A549 (cell line): ENCODE data around the gene CABP4. TPM values are rescaled to one million over a fixed set of nuclear protein-coding genes. Genes with fewer than 3 reads are reported as not detected.

Experiments
- BHLHE40 ChIP-seq: IDR thresholded peaks from 2 replicates; pipeline ENCODE4 v1.6.1; 2012; ENCODE audit warnings: low read depth, low read length, inconsistent platforms
- CBX2 ChIP-seq: fragments of 200-600 bp; sonication (generic); IDR thresholded peaks from 2 replicates; pipeline ENCODE4 v1.6.1; 2016; ENCODE audit warnings: low read depth, mild to moderate bottlenecking, borderline replicate concordance
- CBX8 ChIP-seq: fragments of 200-600 bp; sonication (generic); IDR thresholded peaks from 2 replicates; pipeline ENCODE4 v1.6.1; 2016
- CHD2 ChIP-seq: fragments of 150-350 bp; IDR thresholded peaks from 2 replicates; pipeline ENCODE4 v1.6.1; 2014; ENCODE audit warnings: low read length; ENCODE audit not compliant: partially characterized antibody
- EP300 ChIP-seq, 2 experiments: fragments of >200 bp; sonication (Bioruptor Twin); formaldehyde crosslinking; IDR thresholded peaks; 2 replicates in 1 of 2; 3 replicates in 1 of 2; pipeline ENCODE4 v1.6.1; 2016 to 2017
- FOSB ChIP-seq: fragments of 250-450 bp; sonication (Bioruptor Pico); IDR thresholded peaks from 2 replicates; pipeline ENCODE4 v1.5.0; 2020; ENCODE audit warnings: mild to moderate bottlenecking, moderate library complexity
- FOSL2 ChIP-seq, 2 experiments: fragments of 450-650 bp in 1 of 2; fragments of >200 bp in 1 of 2; sonication (Bioruptor Twin) in 1 of 2; formaldehyde crosslinking; IDR thresholded peaks; 2 replicates each; pipeline versions ENCODE4 v1.5.0 to v1.6.1; 2016 to 2020; ENCODE audit warnings: mild to moderate bottlenecking in 1 of 2, moderate library complexity in 1 of 2
- FOXS1 ChIP-seq: fragments of 250-450 bp; sonication (Bioruptor Pico); IDR thresholded peaks from 2 replicates; pipeline ENCODE4 v1.5.0; 2020; ENCODE audit warnings: mild to moderate bottlenecking, moderate library complexity
- GATA3 ChIP-seq: IDR thresholded peaks from 2 replicates; pipeline ENCODE4 v1.6.1; 2012; ENCODE audit warnings: borderline replicate concordance
- HDAC2 ChIP-seq: fragments of 200-600 bp; sonication (generic); IDR thresholded peaks from 2 replicates; pipeline ENCODE4 v1.6.1; 2016
- HOXA7 ChIP-seq: fragments of 250-450 bp; sonication (Bioruptor Pico); IDR thresholded peaks from 2 replicates; pipeline ENCODE4 v1.5.0; 2020; ENCODE audit warnings: mild to moderate bottlenecking, moderate library complexity
- HOXB13 ChIP-seq: fragments of 250-450 bp; sonication (Bioruptor Pico); IDR thresholded peaks from 2 replicates; pipeline ENCODE4 v1.5.0; 2020; ENCODE audit warnings: low read depth, mild to moderate bottlenecking, moderate library complexity
- HOXB5 ChIP-seq: fragments of 250-450 bp; sonication (Bioruptor Pico); IDR thresholded peaks from 2 replicates; pipeline ENCODE4 v1.5.0; 2020; ENCODE audit warnings: mild to moderate bottlenecking, moderate library complexity
- JUN ChIP-seq, 2 experiments: fragments of >200 bp; sonication (Bioruptor Twin); formaldehyde crosslinking; IDR thresholded peaks; 2 replicates in 1 of 2; 3 replicates in 1 of 2; pipeline ENCODE4 v1.6.1; 2016 to 2017
- JUNB ChIP-seq: fragments of >200 bp; sonication (Bioruptor Twin); formaldehyde crosslinking; IDR thresholded peaks from 2 replicates; pipeline ENCODE4 v1.6.1; 2016
- KDM1A ChIP-seq: fragments of 200-600 bp; sonication (generic); IDR thresholded peaks from 2 replicates; pipeline ENCODE4 v1.6.1; 2016; ENCODE audit warnings: low read depth, mild to moderate bottlenecking
- KDM5A ChIP-seq: fragments of 200-600 bp; sonication (generic); IDR thresholded peaks from 2 replicates; pipeline ENCODE4 v1.6.1; 2016; ENCODE audit warnings: antibody characterized with exemption, mild to moderate bottlenecking
- MAFK ChIP-seq: fragments of 450-650 bp; IDR thresholded peaks from 2 replicates; pipeline ENCODE4 v1.6.1; 2014; ENCODE audit not compliant: partially characterized antibody
- MYC ChIP-seq: IDR thresholded peaks from 2 replicates; pipeline ENCODE4 v1.6.1; 2012; ENCODE audit warnings: mild to moderate bottlenecking, inconsistent platforms, low read length, improper control_type of control experiment, borderline replicate concordance
- NPAS2 ChIP-seq: fragments of 250-450 bp; sonication (Bioruptor Pico); IDR thresholded peaks from 2 replicates; pipeline ENCODE4 v1.8.0; 2022; ENCODE audit warnings: mild to moderate bottlenecking, moderate library complexity, borderline replicate concordance
- PHF8 ChIP-seq: fragments of 200-600 bp; sonication (generic); IDR thresholded peaks from 2 replicates; pipeline ENCODE4 v1.6.1; 2016; ENCODE audit warnings: low read depth, mild to moderate bottlenecking, antibody characterized with exemption, moderate library complexity, borderline replicate concordance
- POLR2A ChIP-seq: IDR thresholded peaks from 2 replicates; pipeline ENCODE4 v1.6.1; 2012; ENCODE audit warnings: mild to moderate bottlenecking, low read length
- POLR2AphosphoS2 ChIP-seq: conservative IDR thresholded peaks from 2 replicates; pipeline ENCODE4 v1.6.1; 2012; ENCODE audit warnings: low read length, improper control_type of control experiment, inconsistent platforms
- RAD21 ChIP-seq, 2 experiments: fragments of >200 bp in 1 of 2; sonication (Bioruptor Twin) in 1 of 2; formaldehyde crosslinking in 1 of 2; IDR thresholded peaks in 1 of 2; conservative IDR thresholded peaks in 1 of 2; 2 replicates in 1 of 2; 3 replicates in 1 of 2; pipeline ENCODE4 v1.6.1; 2012 to 2018; ENCODE audit warnings: inconsistent platforms in 1 of 2
- RNF2 ChIP-seq: fragments of 200-600 bp; sonication (generic); IDR thresholded peaks from 2 replicates; pipeline ENCODE4 v1.6.1; 2016; ENCODE audit warnings: low read depth, mild to moderate bottlenecking, antibody characterized with exemption, moderate library complexity, borderline replicate concordance
- SMC3 ChIP-seq: fragments of >200 bp; sonication (Bioruptor Twin); formaldehyde crosslinking; IDR thresholded peaks from 3 replicates; pipeline ENCODE4 v1.6.1; 2018; ENCODE audit warnings: inconsistent platforms
- SREBF2 ChIP-seq: fragments of 450-650 bp; IDR thresholded peaks from 2 replicates; pipeline ENCODE4 v1.6.1; 2014; ENCODE audit warnings: mild to moderate bottlenecking, moderate library complexity
- ZC3H11A ChIP-seq: fragments of 450-650 bp; IDR thresholded peaks from 2 replicates; pipeline ENCODE4 v1.6.1; 2014; ENCODE audit warnings: antibody characterized with exemption, mild to moderate bottlenecking
- ZSCAN20 ChIP-seq: fragments of 250-450 bp; sonication (Bioruptor Pico); IDR thresholded peaks from 2 replicates; pipeline ENCODE4 v1.8.0; 2022; ENCODE audit warnings: mild to moderate bottlenecking, moderate library complexity
- polyA plus RNA-seq, 4 experiments: library from polyadenylated mRNA; depleted of rRNA in 3 of 4; stranded (reverse); fragments of >200 nt; fragmentation: RNase III in 1 of 4; extraction: RNeasy Plus Mini Kit Qiagen cat#74134 plus additional on column Dnase treatment in 1 of 4; gene quantifications; 2 replicates in 3 of 4; 3 replicates in 1 of 4; pipeline ENCODE4 v1.2.3, GENCODE V29; 2011 to 2017
- TF ChIP-seq, protein P1 (sequence below): fragments of 250-450 bp; sonication (Bioruptor Pico); IDR thresholded peaks from 2 replicates; pipeline ENCODE4 v1.5.0; 2021; ENCODE audit warnings: mild to moderate bottlenecking, moderate library complexity, borderline replicate concordance
- TF ChIP-seq, protein P2 (sequence below): IDR thresholded peaks from 2 replicates; pipeline ENCODE4 v1.6.1; 2012
- TF ChIP-seq, protein P3 (sequence below): fragments of >200 bp; sonication (Bioruptor Twin); formaldehyde crosslinking; IDR thresholded peaks from 3 replicates; pipeline ENCODE4 v1.5.1; 2016
- TF ChIP-seq, protein P4 (sequence below): fragments of 150-350 bp; IDR thresholded peaks from 2 replicates; pipeline ENCODE4 v1.6.1; 2014; ENCODE audit warnings: low read depth, mild to moderate bottlenecking, low read length
- TF ChIP-seq, protein P5 (sequence below): IDR thresholded peaks from 2 replicates; pipeline ENCODE4 v1.6.1; 2012; ENCODE audit warnings: low read depth, borderline replicate concordance
- TF ChIP-seq, protein P6 (sequence below): fragments of 250-450 bp; sonication (Bioruptor Pico); IDR thresholded peaks from 2 replicates; pipeline ENCODE4 v1.5.0; 2020; ENCODE audit warnings: low read depth, mild to moderate bottlenecking, moderate library complexity
- TF ChIP-seq, protein P7 (sequence below): fragments of >200 bp; sonication (Bioruptor Twin); formaldehyde crosslinking; IDR thresholded peaks from 2 replicates; pipeline ENCODE4 v1.6.1; 2016

CABP4 gene
- polyA plus RNA-seq, 2 of the 4 experiments (the other 2 are of a cell fraction): not detected

DNA sequence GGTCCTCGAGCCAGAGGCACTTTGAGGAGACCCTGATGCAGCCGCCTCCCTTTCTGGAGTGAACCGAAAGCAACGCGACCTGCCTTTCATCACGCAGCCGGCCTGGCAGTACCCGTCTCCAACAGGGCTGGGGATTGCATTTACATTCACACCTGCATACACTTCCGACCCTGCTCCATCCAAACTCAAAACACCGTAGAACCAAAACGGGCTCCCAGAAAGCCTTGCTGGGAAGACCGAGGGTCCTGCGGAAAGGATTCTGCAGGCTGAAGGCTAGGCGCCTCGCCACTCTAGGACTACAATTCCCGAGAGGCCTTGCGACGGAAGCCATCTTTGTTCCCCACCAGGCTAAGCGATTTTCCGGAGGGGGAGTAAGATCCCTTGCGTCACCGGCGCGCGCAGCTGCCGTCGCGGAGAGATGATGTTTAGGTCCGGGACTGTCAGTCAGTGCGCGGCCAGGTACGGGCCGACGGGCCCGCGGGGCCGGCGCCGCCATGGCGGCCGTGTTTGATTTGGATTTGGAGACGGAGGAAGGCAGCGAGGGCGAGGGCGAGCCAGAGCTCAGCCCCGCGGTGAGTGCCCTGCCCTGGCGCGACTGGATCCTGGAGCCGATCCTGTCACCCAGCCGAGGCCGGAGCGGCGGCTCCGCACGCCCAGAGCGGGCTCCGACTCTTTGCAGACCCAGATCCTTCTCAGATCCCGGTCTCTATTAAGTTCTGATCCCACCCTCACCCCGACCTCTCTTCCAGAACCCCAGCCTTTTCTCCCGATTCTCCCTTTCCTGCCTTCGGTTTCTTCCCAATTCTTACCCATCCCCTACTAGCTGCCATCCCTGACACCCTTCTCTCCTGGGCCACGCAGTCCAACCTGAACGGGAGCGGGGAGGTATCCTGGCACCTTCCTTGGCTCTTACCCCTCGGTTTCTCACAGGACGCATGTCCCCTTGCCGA, 26.8 kb upstream of the CABP4 start, which contains the start of gene RPS6KB2 (continued):
- TF ChIP-seq, protein P1, sequence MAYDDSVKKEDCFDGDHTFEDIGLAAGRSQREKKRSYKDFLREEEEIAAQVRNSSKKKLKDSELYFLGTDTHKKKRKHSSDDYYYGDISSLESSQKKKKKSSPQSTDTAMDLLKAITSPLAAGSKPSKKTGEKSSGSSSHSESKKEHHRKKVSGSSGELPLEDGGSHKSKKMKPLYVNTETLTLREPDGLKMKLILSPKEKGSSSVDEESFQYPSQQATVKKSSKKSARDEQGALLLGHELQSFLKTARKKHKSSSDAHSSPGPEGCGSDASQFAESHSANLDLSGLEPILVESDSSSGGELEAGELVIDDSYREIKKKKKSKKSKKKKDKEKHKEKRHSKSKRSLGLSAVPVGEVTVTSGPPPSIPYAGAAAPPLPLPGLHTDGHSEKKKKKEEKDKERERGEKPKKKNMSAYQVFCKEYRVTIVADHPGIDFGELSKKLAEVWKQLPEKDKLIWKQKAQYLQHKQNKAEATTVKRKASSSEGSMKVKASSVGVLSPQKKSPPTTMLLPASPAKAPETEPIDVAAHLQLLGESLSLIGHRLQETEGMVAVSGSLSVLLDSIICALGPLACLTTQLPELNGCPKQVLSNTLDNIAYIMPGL (CRISPR knock-in tag): no peak
- TF ChIP-seq CHD2 (no peak), POLR2AphosphoS2 (no peak), MAFK (no peak), JUNB (no peak), PHF8 (peak; percentile 95), RNF2 (no peak), SREBF2 (no peak), MYC (0 out of 2 replicates have a peak, but pooled peaks have one; percentile 39), CBX2 (no peak), ZC3H11A (no peak), SMC3 (no peak; the same call in 2 of the 3 replicates), FOXS1 (CRISPR knock-in tag) (no peak), HOXA7 (CRISPR knock-in tag) (no peak), NPAS2 (CRISPR knock-in tag) (no peak), RAD21 (conservative IDR thresholded peaks at IDR 0.05 in 1 of 2, IDR thresholded peaks at IDR 0.05 in 1 of 2) (no peak), ZSCAN20 (CRISPR knock-in tag) (no peak), HOXB13 (CRISPR knock-in tag) (no peak), BHLHE40 (no peak), HOXB5 (no peak), GATA3 (no peak), KDM1A (no peak), KDM5A (peak; percentile 88), CBX8 (no peak), HDAC2 (no peak), EP300 (IDR thresholded peaks at IDR 0.05) (no peak), FOSB (no peak), JUN (IDR thresholded peaks at IDR 0.05) (peak in 1 of 2 experiments; percentile 77; a peak in 3 of 5 replicates), POLR2A (peak; percentile 82), FOSL2 (IDR thresholded peaks at IDR 0.05) (no peak), FOSL2 (CRISPR knock-in tag; IDR thresholded peaks at IDR 0.05) (0 out of 2 replicates have a peak, but pooled peaks have one; percentile 24)
- TF ChIP-seq, protein P2, sequence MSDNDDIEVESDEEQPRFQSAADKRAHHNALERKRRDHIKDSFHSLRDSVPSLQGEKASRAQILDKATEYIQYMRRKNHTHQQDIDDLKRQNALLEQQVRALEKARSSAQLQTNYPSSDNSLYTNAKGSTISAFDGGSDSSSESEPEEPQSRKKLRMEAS: peak; percentile 78
- TF ChIP-seq, protein P3, sequence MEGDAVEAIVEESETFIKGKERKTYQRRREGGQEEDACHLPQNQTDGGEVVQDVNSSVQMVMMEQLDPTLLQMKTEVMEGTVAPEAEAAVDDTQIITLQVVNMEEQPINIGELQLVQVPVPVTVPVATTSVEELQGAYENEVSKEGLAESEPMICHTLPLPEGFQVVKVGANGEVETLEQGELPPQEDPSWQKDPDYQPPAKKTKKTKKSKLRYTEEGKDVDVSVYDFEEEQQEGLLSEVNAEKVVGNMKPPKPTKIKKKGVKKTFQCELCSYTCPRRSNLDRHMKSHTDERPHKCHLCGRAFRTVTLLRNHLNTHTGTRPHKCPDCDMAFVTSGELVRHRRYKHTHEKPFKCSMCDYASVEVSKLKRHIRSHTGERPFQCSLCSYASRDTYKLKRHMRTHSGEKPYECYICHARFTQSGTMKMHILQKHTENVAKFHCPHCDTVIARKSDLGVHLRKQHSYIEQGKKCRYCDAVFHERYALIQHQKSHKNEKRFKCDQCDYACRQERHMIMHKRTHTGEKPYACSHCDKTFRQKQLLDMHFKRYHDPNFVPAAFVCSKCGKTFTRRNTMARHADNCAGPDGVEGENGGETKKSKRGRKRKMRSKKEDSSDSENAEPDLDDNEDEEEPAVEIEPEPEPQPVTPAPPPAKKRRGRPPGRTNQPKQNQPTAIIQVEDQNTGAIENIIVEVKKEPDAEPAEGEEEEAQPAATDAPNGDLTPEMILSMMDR: no peak
- TF ChIP-seq, protein P4, sequence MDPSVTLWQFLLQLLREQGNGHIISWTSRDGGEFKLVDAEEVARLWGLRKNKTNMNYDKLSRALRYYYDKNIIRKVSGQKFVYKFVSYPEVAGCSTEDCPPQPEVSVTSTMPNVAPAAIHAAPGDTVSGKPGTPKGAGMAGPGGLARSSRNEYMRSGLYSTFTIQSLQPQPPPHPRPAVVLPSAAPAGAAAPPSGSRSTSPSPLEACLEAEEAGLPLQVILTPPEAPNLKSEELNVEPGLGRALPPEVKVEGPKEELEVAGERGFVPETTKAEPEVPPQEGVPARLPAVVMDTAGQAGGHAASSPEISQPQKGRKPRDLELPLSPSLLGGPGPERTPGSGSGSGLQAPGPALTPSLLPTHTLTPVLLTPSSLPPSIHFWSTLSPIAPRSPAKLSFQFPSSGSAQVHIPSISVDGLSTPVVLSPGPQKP: no peak
- TF ChIP-seq, protein P5, sequence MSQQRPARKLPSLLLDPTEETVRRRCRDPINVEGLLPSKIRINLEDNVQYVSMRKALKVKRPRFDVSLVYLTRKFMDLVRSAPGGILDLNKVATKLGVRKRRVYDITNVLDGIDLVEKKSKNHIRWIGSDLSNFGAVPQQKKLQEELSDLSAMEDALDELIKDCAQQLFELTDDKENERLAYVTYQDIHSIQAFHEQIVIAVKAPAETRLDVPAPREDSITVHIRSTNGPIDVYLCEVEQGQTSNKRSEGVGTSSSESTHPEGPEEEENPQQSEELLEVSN: no peak
- TF ChIP-seq, protein P6, sequence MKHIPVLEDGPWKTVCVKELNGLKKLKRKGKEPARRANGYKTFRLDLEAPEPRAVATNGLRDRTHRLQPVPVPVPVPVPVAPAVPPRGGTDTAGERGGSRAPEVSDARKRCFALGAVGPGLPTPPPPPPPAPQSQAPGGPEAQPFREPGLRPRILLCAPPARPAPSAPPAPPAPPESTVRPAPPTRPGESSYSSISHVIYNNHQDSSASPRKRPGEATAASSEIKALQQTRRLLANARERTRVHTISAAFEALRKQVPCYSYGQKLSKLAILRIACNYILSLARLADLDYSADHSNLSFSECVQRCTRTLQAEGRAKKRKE (CRISPR knock-in tag): no peak
- TF ChIP-seq, protein P7, sequence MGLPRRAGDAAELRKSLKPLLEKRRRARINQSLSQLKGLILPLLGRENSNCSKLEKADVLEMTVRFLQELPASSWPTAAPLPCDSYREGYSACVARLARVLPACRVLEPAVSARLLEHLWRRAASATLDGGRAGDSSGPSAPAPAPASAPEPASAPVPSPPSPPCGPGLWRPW: no peak
